Fibroblast of skin of abdomen (primary cell): ENCODE measurements around the gene NEK5.

Experiments
- DNase-seq: peaks from one replicate; pipeline ENCODE4 v3.0.0-alpha.2; 2013

Gene NEK5

GRCh38 chr13:52006523-52007245, 122.2 kb downstream of the NEK5 start:
- DNase-seq = no peak

GRCh38 chr13:52005841-52006522, 122.9 kb downstream of the NEK5 start:
- no peak for DNase-seq

GRCh38 chr13:52004511-52005170, 124.2 kb downstream of the NEK5 start:
- no peak for DNase-seq

- no peak for DNase-seq
Measured at GRCh38 chr13:52003541-52003940, 125.3 kb downstream of the NEK5 start.

GRCh38 chr13:52002361-52002760, 126.5 kb downstream of the NEK5 start:
- no peak for DNase-seq

GRCh38 chr13:52001120-52001731, 127.6 kb downstream of the NEK5 start:
- DNase-seq = peak; percentile 24

- no peak for DNase-seq
Measured at GRCh38 chr13:51999921-52000320, 129.0 kb downstream of the NEK5 start.

- no peak for DNase-seq
Measured at GRCh38 chr13:51999510-51999911, 129.4 kb downstream of the NEK5 start.

- no peak for DNase-seq
Measured at GRCh38 chr13:51998723-51999509, 130.0 kb downstream of the NEK5 start.

GRCh38 chr13:51997641-51998330, 131.1 kb downstream of the NEK5 start:
- DNase-seq = no peak

- DNase-seq = no peak
Measured at GRCh38 chr13:51997186-51997585, 131.7 kb downstream of the NEK5 start.

- DNase-seq = no peak
Measured at GRCh38 chr13:51996641-51997040, 132.2 kb downstream of the NEK5 start.

GRCh38 chr13:51995677-51996551, 133.0 kb downstream of the NEK5 start:
- DNase-seq = no peak

GRCh38 chr13:51993713-51994112, 135.2 kb downstream of the NEK5 start:
- no peak for DNase-seq

- DNase-seq = no peak
Measured at GRCh38 chr13:51988988-51989618, 139.8 kb downstream of the NEK5 start.
